Panc1 (cell line): Measurements from ENCODE around the gene COL28A1. TPM values are rescaled to one million over a fixed set of nuclear protein-coding genes. Genes with fewer than 3 reads are reported as not detected.

Source experiments
- ATAC-seq: fragments of 200-7000 bp; cut with Tn5 transposase; 2 replicates; pipeline ENCODE4 v1.9.1; 2020; ENCODE audit warnings: mild to moderate bottlenecking, moderate library complexity
- BruUV-seq: library from RNA; stranded (reverse); fragments of 400-500 nt; replicated peaks from 2 replicates; lab custom pipeline; 2021; lab: Mats Ljungman, UMichigan
- CTCF ChIA-PET: fragments of 300-600 bp; sonication (Branson Sonifier 250); formaldehyde crosslinking; loops from one replicate; lab custom pipeline; 2022; ENCODE audit warnings: antibody characterized with exemption; lab: Charles Lee
- POLR2A ChIA-PET: fragments of 300-600 bp; sonication (Branson Sonifier 250); formaldehyde crosslinking; loops from one replicate; lab custom pipeline; 2022; ENCODE audit warnings: antibody characterized with exemption; lab: Charles Lee
- DNase-seq: peaks from one replicate; pipeline ENCODE4 v3.0.0-alpha.2; 2010; ENCODE audit warnings: low read depth, low spot score
- H3K27ac ChIP-seq: 2 replicates; pipeline ENCODE4 v1.5.1; 2011; ENCODE audit warnings: mild to moderate bottlenecking, low read length, inconsistent platforms
- H3K27me3 ChIP-seq: fragments of 200-500 bp; sonication (Bioruptor generic); 2 replicates; pipeline ENCODE4 v1.6.0; 2014; ENCODE audit warnings: low read length, inconsistent platforms; ENCODE audit not compliant: control insufficient read depth, insufficient read depth
- H3K36me3 ChIP-seq: fragments of 200-500 bp; sonication (Bioruptor generic); 2 replicates; pipeline ENCODE4 v1.5.1; 2014; ENCODE audit warnings: inconsistent platforms, mild to moderate bottlenecking, low read length, moderate library complexity; ENCODE audit not compliant: control insufficient read depth, insufficient read depth
- H3K4me1 ChIP-seq: 2 replicates; pipeline ENCODE4 v1.5.1; 2011; ENCODE audit warnings: inconsistent platforms, mild to moderate bottlenecking, low read length, moderate library complexity; ENCODE audit not compliant: control insufficient read depth, insufficient read depth
- H3K4me3 ChIP-seq, 2 experiments: 2 replicates each; pipeline ENCODE4 v1.5.1; 2011 to 2012; ENCODE audit warnings: low read depth in 2 of 2, low read length in 2 of 2, mild to moderate bottlenecking in 2 of 2, inconsistent platforms in 1 of 2, moderate library complexity in 1 of 2
- H3K9me3 ChIP-seq: fragments of 200-500 bp; sonication (Bioruptor generic); 2 replicates; pipeline ENCODE4 v1.5.1; 2014; ENCODE audit warnings: low read depth, mild to moderate bottlenecking, inconsistent platforms, low read length, moderate library complexity; ENCODE audit not compliant: control insufficient read depth, insufficient read depth
- POLR2AphosphoS5 ChIP-seq: IDR thresholded peaks from 2 replicates; pipeline ENCODE4 v1.6.1; 2012; ENCODE audit warnings: mild to moderate bottlenecking, low read depth, low read length, moderate library complexity
- SIN3A ChIP-seq: IDR thresholded peaks from 2 replicates; pipeline ENCODE4 v1.6.1; 2012; ENCODE audit warnings: low read depth, mild to moderate bottlenecking, low read length, moderate library complexity, borderline replicate concordance; ENCODE audit not compliant: insufficient read depth
- TCF7L2 ChIP-seq: IDR thresholded peaks from 2 replicates; pipeline ENCODE4 v1.6.1; 2011; ENCODE audit warnings: mild to moderate bottlenecking, low read depth, low read length, inconsistent platforms
- in situ Hi-C: cut with HindIII; loops from 2 replicates; pipeline ENCODE4 v1.10.0; 2016; ENCODE audit warnings: low sequenced_read_pairs, low pct_unique_long_range_greater_than_20kb
- intact Hi-C: fragments of 100-400 bp; cut with micrococcal nuclease; formaldehyde crosslinking; loops from one replicate; pipeline ENCODE4 v1.10.0; 2022; ENCODE audit not compliant: unreplicated experiment
- total RNA-seq: library from RNA; stranded (reverse); gene quantifications from one replicate; pipeline ENCODE4 v1.2.1, GENCODE V29; 2021; ENCODE audit not compliant: unreplicated experiment
- TF ChIP-seq, protein P1 (sequence below), 2 experiments: IDR thresholded peaks; 2 replicates each; pipeline ENCODE4 v1.6.1; 2011 to 2012; ENCODE audit warnings: low read depth in 2 of 2, control low read depth in 1 of 2, low read length in 1 of 2, mild to moderate bottlenecking in 1 of 2, moderate library complexity in 1 of 2; ENCODE audit not compliant: insufficient read depth in 1 of 2
- TF ChIP-seq, protein P2 (sequence below): fragments of 450-650 bp; IDR thresholded peaks from 2 replicates; pipeline ENCODE4 v1.5.1; 2017; ENCODE audit warnings: mild to moderate bottlenecking

Gene COL28A1
- total RNA-seq, 1 experiment from 2014 or later: not detected

DNA sequence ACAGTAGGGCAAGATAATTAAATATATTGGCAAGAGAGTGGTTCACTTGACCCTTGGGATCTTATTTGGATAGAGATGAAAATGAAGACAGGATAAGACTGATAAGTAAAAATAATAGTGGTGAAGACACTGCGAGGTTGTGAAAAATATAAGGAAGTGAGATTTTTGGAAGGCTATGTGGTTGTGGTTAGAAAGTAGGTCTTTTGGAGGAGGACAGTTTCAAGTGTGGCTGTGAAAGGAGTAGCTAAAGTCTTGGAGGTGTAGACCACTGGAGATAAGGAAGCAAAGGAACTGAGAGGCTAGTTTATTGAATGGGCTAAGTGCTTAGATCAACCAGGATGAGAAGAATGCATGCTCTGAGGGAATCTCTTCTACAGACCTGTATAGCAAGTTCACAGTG, 42.2 kb upstream of the COL28A1 start:
- intact Hi-C loops: no loop called here
- Histone ChIP-seq H3K9me3 (no peaks in the 10 kb centered on the region), H3K27me3 (no peaks in the 10 kb centered on the region), H3K4me3 (no peak overlapping the region), H3K36me3 (0 out of 2 replicates have a peak, but pooled peaks cover 5% of the 10 kb centered on the region), H3K4me1 (no peaks in the 10 kb centered on the region), H3K27ac (no peak overlapping the region)
- no TSS peak for BruUV-seq
- CTCF ChIA-PET: no interaction called here
- POLR2A ChIA-PET: no interaction called here
- no peak for ATAC-seq
- no peak for DNase-seq
- TF ChIP-seq, protein P1, sequence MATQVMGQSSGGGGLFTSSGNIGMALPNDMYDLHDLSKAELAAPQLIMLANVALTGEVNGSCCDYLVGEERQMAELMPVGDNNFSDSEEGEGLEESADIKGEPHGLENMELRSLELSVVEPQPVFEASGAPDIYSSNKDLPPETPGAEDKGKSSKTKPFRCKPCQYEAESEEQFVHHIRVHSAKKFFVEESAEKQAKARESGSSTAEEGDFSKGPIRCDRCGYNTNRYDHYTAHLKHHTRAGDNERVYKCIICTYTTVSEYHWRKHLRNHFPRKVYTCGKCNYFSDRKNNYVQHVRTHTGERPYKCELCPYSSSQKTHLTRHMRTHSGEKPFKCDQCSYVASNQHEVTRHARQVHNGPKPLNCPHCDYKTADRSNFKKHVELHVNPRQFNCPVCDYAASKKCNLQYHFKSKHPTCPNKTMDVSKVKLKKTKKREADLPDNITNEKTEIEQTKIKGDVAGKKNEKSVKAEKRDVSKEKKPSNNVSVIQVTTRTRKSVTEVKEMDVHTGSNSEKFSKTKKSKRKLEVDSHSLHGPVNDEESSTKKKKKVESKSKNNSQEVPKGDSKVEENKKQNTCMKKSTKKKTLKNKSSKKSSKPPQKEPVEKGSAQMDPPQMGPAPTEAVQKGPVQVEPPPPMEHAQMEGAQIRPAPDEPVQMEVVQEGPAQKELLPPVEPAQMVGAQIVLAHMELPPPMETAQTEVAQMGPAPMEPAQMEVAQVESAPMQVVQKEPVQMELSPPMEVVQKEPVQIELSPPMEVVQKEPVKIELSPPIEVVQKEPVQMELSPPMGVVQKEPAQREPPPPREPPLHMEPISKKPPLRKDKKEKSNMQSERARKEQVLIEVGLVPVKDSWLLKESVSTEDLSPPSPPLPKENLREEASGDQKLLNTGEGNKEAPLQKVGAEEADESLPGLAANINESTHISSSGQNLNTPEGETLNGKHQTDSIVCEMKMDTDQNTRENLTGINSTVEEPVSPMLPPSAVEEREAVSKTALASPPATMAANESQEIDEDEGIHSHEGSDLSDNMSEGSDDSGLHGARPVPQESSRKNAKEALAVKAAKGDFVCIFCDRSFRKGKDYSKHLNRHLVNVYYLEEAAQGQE (IDR thresholded peaks at IDR 0.05; ENCODE audit: insufficient read depth in 1 of 2, low read depth in 2 of 2, low read length in 1 of 2): no peak
- TF ChIP-seq TCF7L2: no peak
- TF ChIP-seq, protein P2, sequence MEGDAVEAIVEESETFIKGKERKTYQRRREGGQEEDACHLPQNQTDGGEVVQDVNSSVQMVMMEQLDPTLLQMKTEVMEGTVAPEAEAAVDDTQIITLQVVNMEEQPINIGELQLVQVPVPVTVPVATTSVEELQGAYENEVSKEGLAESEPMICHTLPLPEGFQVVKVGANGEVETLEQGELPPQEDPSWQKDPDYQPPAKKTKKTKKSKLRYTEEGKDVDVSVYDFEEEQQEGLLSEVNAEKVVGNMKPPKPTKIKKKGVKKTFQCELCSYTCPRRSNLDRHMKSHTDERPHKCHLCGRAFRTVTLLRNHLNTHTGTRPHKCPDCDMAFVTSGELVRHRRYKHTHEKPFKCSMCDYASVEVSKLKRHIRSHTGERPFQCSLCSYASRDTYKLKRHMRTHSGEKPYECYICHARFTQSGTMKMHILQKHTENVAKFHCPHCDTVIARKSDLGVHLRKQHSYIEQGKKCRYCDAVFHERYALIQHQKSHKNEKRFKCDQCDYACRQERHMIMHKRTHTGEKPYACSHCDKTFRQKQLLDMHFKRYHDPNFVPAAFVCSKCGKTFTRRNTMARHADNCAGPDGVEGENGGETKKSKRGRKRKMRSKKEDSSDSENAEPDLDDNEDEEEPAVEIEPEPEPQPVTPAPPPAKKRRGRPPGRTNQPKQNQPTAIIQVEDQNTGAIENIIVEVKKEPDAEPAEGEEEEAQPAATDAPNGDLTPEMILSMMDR: no peak
- TF ChIP-seq SIN3A: no peak
- no peak for TF ChIP-seq POLR2AphosphoS5
- in situ Hi-C loops: no loop called here

DNA sequence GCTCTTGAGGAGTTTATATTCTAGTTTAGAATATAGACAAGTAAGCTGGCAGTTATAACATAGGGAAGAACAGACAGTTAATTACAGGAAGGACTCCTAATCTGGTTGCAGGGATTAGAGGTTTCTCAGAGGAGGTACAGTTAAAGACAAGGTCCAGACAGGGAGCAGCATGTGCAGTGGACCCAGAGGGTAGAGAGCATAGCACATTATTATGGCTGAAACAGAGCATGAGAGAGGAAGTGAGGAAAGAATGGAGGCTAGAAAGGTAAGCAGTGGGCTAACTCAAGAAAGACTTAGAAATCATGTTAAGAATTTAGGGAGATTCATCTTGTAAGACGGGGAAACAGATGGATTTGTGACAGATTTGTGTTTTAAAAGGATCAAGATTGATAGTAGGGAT, 40.7 kb upstream of the COL28A1 start:
- no TSS peak for BruUV-seq
- ChIA-PET POLR2A (no interaction called here), CTCF (no interaction called here)
- TF ChIP-seq, protein P2: no peak
- TF ChIP-seq POLR2AphosphoS5: no peak
- TF ChIP-seq TCF7L2: no peak
- TF ChIP-seq, protein P1 (IDR thresholded peaks at IDR 0.05; ENCODE audit: insufficient read depth in 1 of 2, low read depth in 2 of 2, low read length in 1 of 2): no peak
- TF ChIP-seq SIN3A: no peak
- no peak for DNase-seq
- H3K4me3 ChIP-seq: no peak overlapping the region
- in situ Hi-C loops: no loop called here
- no peaks in the 10 kb centered on the region for H3K4me1 ChIP-seq
- H3K36me3 ChIP-seq: 0 out of 2 replicates have a peak, but pooled peaks cover 3% of the 10 kb centered on the region
- no peaks in the 10 kb centered on the region for H3K27me3 ChIP-seq
- H3K27ac ChIP-seq: no peak overlapping the region
- H3K9me3 ChIP-seq: no peaks in the 10 kb centered on the region
- intact Hi-C loops: no loop called here
- no peak for ATAC-seq
